ENCODE measurements around the gene PTPDC1. TPM values are rescaled to one million over a fixed set of nuclear protein-coding genes. Genes with fewer than 3 reads are reported as not detected.

PTPDC1 gene
- total RNA-seq: 13.6 TPM
- long read RNA-seq, full-length matches to known transcripts: 4 of 10 reads
- long read RNA-seq, partial matches to known transcripts: 2 of 10 reads
- long read RNA-seq, other reads (novel, unspliced or antisense): 4 of 10 reads

GRCh38 chr9:94084314-94084713 lies at the start of gene PTPDC1:
PTPDC1 (plus strand) TSS chr9:94084464; CDS start chr9:94084531, 67 bp downstream.
- no peak for DNase-seq (ENCODE audit: low spot score)

GRCh38 chr9:94034511-94034910 lies 49.8 kb upstream of the PTPDC1 start:
- no peak for DNase-seq (ENCODE audit: low spot score)

- DNase-seq (ENCODE audit: low spot score): no peak
These were observed 44.5 kb upstream of the PTPDC1 start for GRCh38 chr9:94039786-94040185.

- DNase-seq (ENCODE audit: low spot score): no peak
These were observed 41.5 kb upstream of the PTPDC1 start for GRCh38 chr9:94042516-94043360.

- no peak for DNase-seq (ENCODE audit: low spot score)
These were observed 29.5 kb upstream of the PTPDC1 start for GRCh38 chr9:94054716-94055115.

- no peak for DNase-seq (ENCODE audit: low spot score)
These were observed 27.8 kb upstream of the PTPDC1 start for GRCh38 chr9:94056442-94056974.

- no peak for DNase-seq (ENCODE audit: low spot score)
These were observed 26.3 kb upstream of the PTPDC1 start for GRCh38 chr9:94057918-94058317.

- DNase-seq (ENCODE audit: low spot score): no peak
These were observed 22.4 kb upstream of the PTPDC1 start for GRCh38 chr9:94061864-94062263.

GRCh38 chr9:94065535-94065961 lies 18.7 kb upstream of the PTPDC1 start:
- DNase-seq (ENCODE audit: low spot score): no peak

GRCh38 chr9:94068257-94068656 lies 16.0 kb upstream of the PTPDC1 start:
- DNase-seq (ENCODE audit: low spot score): no peak

- no peak for DNase-seq (ENCODE audit: low spot score)
These were observed 7.7 kb upstream of the PTPDC1 start for GRCh38 chr9:94076557-94076956.

- DNase-seq (ENCODE audit: low spot score): no peak
These were observed 6.2 kb upstream of the PTPDC1 start for GRCh38 chr9:94078086-94078485.

- DNase-seq (ENCODE audit: low spot score): no peak
These were observed 5.0 kb upstream of the PTPDC1 start for GRCh38 chr9:94079236-94079635.

GRCh38 chr9:94080249-94080648 lies 4.0 kb upstream of the PTPDC1 start:
- no peak for DNase-seq (ENCODE audit: low spot score)

GRCh38 chr9:94081435-94081834 lies 2.8 kb upstream of the PTPDC1 start:
- DNase-seq (ENCODE audit: low spot score): no peak

GRCh38 chr9:94081864-94082463 lies 2.3 kb upstream of the PTPDC1 start:
- DNase-seq (ENCODE audit: low spot score): no peak

- DNase-seq (ENCODE audit: low spot score): no peak
These were observed 1.7 kb upstream of the PTPDC1 start for GRCh38 chr9:94082553-94082952.

- DNase-seq (ENCODE audit: low spot score): no peak
These were observed 1.3 kb upstream of the PTPDC1 start for GRCh38 chr9:94082956-94083355.

GRCh38 chr9:94083384-94083783 lies 880 bp upstream of the PTPDC1 start:
- no peak for DNase-seq (ENCODE audit: low spot score)

- no peak for DNase-seq (ENCODE audit: low spot score)
These were observed 887 bp downstream of the PTPDC1 start for GRCh38 chr9:94085062-94085639.

- no peak for DNase-seq (ENCODE audit: low spot score)
These were observed 2.5 kb downstream of the PTPDC1 start for GRCh38 chr9:94086486-94087345.
